ENCODE results near the gene POLK.
"Not testable (repeated sequence)": the region's sequence is repeated elsewhere in the genome, so short reads cannot be mapped to it uniquely, and the experiment has no call there.

POLK gene

DNA sequence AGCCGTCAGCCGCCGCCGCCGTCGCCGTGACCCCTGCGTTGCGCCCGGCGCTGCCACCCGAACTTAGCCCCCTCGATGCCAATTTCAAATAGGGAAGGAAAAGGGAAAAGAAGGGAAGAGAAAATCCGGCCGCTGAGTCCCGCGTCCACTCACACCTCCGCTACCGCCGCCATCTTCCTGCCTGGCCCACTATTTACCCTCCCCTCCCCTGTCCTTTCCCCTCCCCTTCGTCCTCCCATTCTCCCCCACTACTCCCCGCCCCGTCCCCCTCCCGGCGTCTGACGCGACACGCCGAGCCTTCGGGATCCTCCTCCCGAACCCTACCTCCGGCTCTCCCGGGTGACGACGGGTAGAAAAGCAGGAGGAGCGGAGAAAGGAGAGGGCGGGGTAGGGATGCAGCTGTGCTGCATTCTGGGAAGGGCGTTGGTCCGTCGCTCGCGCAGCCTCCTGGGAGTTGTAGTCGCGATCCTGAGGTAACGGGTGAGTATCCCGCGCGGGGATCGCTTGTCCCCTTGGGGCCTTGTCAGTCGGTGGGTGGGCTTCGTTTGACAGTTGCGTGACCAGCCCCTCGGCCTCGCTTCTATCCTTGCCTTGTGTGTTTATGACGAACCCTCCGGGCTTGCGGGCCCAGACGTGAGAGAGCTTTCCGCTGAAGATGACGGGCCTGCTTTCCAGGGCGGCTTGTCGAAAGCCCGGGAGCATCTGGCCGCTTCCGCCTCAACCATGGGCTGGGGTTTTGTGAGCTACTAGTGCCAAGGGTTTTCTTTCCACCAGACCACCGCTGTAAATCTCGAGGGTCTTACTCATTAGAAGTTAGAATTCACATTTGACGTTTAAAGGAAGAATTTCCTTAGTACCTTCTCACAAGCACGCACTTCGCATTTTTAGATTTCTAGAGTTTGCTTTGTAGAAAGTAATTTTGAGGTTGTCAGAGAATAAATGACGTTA, at the start of gene POLK, which contains the start of gene CERT1:
POLK (plus strand) TSS at position 457 of the 948 bp plus-strand sequence.
CERT1 (minus strand) TSS at position 195 of the 948 bp plus-strand sequence. CDS start 422 bp downstream, outside the sequence.
- peak within 1 kb of the TSS; percentile 95 for H3K4me3 ChIP-seq (ENCODE audit: low read depth, low read length)

DNA sequence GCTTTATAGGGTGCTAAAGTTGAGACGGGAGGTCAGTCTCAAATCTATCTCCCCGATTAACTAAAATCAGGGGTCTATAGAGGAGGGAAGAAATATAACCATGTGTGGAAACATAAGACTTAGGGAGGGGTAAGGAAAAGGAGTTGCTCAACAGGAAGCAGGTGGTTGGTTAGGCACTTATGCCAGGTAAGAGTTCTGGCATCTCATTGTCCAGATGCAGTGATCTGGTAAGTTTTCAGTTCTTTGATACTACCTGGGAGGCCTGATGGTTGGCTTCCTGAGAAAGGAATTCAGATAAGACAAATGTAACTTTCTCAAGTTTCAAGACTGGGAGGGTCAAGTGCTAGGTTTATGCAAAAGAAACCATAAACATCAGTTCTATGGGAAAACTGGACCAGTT, 48.0 kb upstream of the POLK start:
- H3K4me3 ChIP-seq (ENCODE audit: low read depth, low read length): no peak overlapping the region

DNA sequence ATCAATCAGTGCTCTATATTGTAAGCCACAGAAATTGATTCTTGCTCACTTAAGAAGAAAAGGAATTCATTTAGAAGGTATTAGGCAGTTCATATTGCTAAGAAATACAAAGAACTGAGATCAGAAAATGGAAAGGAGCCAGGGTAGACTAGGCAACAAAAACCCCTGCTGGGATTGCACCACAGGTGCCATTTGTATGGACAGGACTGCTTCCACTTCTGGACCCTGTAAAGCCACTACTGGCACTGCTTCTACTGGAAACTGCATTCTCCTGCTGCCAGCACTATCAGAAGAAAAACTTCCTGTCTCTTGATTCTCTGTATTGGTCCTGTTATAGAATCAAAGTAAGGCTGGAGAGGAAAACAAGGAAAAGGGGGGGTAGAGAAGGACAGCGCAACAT, 46.2 kb upstream of the POLK start:
- H3K4me3 ChIP-seq (ENCODE audit: low read depth, low read length): no peak overlapping the region

DNA sequence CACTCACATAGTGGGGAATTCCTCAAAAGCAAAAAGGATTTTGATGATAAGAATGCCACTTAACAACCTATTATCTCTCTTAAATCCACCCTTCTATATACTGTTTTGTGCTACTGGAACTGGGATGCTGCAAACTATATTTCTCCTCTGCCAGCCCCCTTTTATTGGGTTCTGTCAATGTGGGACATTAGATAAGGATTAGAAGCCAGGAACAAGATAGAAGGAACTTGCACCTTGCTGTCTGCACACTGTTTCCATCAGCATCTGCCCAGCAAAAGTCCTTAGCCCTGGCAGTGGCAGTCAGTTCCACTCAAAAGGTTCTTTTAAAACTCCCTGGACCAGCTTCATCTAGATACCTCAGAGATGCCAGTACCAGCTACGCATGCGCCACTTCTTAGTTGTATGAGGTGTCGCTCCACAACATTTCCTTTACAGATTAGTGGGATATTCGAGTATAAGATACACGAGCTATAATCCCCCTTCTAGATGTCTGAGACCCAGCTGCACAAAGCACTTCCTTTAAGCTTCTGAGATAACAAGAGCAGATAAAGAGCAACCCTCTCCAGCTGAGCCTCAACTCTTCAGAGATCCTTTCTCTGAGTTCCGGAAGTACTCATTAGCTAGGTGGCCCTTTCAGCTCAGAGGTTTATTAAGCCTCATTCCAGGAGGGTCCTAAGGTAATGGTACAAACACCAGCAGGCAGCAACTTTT, 45.5 kb upstream of the POLK start:
- no peak overlapping the region for H3K4me3 ChIP-seq (ENCODE audit: low read depth, low read length)

DNA sequence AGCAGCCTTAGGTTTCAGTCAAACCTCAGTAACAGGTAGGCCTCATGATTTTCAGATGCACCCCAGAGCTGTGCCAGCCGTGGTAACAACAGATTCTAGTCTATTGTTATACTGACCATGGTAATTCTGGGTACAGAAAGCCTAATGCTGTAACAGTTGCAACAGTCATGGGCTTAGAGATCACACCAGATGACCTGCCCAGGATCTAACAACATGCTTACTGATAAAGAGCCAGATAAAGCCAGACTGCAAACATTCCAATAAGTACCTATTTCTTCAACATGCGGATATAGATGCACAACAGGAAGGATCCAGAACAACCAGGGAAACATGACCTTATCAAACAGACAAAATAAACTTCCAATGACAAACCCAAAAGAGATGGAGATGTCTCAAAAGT, 43.1 kb upstream of the POLK start:
- no peak overlapping the region for H3K4me3 ChIP-seq (ENCODE audit: low read depth, low read length)

DNA sequence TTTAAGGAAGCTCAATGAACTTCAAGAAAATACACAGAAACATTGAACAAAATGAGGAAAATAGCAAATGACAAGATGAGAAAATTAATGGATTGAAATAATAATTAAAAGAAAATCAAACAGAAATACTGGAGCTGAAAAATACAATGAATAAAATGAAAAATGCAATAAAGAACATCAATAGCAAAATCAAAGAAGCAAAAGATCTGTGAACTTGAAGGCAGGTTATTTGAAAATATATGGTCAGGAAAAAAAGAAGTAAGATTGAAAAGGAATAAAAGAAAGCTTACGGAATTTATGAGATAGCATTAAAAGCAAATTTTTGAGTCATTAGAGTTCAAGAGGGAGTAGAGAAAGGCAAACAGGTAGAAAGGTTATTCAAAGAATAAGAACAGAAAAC, 42.7 kb upstream of the POLK start:
- no peak overlapping the region for H3K4me3 ChIP-seq (ENCODE audit: low read depth, low read length)

DNA sequence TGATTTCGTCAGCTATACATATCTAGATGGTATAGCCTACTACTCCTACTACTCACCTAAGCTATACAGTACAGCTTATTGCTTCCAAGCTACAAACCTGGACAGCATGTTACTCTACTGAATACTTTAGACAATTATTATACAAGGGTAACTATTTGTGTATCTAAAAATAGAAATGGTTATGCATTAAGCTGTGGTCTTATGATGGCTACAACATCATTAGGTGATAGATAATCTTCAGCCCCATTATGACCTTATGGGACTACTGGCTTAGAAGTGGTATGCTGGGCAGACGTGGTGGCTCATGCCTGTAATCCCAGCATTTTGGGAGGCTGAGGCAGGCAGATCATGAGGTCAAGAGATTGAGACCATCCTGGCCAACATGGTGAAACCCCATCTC, 40.5 kb upstream of the POLK start:
- no peak overlapping the region for H3K4me3 ChIP-seq (ENCODE audit: low read depth, low read length)

DNA sequence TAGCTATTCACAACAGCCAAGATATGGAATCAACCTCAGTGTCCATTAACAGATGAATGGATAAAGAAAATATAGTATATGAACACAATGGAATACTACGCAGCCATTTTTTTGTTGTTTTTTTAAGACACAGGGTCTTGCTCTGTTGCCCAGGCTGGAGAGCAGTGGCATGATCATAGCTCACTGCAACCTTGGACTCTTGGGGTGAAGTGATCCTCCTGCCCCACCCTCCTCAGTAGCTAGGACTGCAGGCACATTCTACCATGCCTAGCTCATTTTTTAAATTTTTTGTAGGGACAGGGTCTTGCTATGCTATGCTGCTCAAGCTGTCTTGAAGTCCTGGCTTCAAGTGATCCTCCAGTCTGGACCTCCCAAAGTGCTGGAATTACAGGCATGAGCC, 38.7 kb upstream of the POLK start:
- H3K4me3 ChIP-seq (ENCODE audit: low read depth, low read length): no peak overlapping the region

DNA sequence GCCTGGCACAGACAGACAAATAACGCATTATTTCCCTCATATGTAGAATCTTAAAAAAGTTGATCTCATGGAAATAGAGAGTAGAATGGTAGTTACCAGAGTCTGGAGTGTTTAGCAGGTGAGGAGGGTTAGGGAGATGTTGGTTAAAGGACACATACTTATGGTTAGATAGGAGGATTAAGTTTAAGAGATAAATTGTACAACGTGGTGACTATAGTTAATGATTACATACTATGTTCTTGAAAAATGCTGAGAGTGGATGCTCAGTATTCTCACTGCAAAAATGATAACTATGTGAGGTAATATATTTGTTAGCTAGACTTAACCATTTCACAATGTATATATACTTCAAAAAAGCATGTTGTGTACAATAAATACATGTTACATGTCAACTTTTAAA, 38.2 kb upstream of the POLK start:
- no peak overlapping the region for H3K4me3 ChIP-seq (ENCODE audit: low read depth, low read length)

DNA sequence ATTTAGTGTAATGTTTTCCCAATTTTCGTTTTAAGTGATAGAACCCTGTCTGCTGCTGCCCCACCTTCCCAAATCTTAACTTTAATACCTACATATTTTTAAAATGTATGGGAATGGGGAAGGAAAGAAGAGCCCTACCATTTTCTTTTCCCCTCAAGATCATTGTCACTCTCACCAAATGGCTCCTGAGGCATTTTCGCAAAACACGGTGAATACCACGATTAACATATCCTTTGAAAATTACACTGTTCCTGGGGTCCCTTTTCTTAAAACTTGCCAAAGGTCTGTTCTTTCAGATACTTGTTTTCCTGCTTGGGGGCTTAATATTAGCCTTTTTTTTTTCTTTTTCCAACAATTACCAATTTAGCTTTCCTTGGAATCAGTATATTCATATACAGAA, 36.3 kb upstream of the POLK start:
- no peak overlapping the region for H3K4me3 ChIP-seq (ENCODE audit: low read depth, low read length)

DNA sequence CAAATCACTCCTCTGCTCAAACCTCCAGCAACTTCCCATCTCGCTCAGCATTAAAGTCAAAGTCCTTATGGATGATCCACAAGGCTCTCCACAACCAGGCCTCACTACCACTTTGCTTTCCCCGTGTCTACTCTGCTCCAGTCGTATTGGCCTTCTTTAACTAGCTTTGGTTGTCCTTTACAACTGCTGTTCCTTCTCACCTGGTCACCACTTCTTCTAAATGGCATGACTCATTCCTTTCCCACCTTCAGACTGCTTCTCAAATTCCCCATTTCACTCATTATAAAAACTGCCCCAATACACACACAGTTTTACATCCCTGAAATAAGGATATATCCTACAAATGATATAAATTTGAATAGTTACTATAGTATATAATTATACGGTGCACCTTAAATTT, 30.7 kb upstream of the POLK start:
- H3K4me3 ChIP-seq (ENCODE audit: low read depth, low read length): no peak overlapping the region

DNA sequence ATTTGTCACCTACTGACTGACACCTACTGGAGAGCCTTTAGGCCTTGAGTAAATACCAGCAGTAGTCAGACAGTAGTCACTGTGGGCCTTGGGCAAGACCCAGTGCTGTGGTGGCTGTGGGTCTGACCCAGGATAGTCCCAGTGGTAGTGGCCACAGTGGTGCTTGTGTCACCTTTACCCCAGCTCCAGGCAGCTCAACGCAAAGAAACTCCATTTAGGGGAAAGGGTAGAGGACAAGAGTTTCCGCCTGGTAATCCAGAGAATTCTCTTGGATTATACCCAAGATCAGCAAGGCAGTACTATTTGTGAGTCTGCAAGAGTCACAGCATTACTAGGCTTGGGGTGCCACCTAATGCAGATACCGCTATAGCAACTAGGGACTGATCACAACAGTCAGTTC, 29.2 kb upstream of the POLK start:
- H3K4me3 ChIP-seq (ENCODE audit: low read depth, low read length): no peak overlapping the region

DNA sequence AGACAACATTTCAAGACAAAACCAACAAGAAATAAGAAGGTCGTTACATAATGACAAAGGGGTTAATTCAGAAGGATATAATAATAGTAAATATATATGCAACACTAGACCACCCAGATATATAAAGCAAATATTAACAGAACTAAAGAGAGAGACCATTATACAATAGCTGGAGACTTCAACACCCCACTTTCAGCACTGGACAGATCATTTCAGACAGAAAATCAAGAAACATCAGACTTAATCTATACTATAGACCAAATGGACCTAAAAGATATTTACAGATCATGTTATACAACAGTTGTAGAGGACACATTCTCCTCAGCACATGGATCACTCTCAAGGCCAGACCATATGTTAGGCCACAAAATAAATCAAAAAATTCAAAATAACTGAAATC, 27.1 kb upstream of the POLK start:
- no peak overlapping the region for H3K4me3 ChIP-seq (ENCODE audit: low read depth, low read length)

DNA sequence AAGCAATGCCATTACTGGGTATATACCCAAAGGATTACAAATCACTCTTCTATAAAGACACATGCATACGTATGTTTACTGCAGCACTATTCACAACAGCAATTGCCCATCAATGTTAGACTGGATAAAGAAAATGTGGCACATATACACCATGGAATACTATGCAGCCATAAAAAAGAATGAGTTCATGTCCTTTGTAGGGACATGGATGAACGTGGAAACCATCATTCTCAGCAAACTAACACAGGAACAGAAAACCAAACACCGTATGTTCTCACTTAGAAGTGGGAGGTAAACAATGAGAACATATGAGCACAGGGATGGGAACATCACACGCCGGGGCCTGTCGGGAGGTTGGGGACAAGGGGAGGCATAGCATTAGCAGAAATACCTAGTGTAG, 21.8 kb upstream of the POLK start:
- not testable (repeated sequence) for H3K4me3 ChIP-seq (ENCODE audit: low read depth, low read length)

DNA sequence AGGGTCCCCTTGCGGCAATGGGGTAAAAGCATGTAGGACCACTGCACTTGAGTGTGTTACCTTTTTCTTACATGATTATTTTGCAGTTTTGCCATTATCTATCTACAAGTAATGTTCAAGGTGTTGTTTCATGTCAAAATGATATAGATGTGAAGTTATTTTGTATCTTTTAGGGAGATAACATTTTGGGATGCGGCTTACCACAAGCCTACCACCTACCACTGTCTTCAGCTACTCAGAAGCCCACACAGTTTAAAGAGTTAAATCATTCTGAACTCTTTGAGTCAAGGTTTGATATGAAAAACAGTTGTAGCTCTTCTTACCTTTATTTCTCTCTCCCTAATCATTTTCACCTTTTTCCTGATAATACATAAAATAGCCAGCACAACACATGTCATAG, 20.1 kb upstream of the POLK start:
- H3K4me3 ChIP-seq (ENCODE audit: low read depth, low read length): no peak overlapping the region

DNA sequence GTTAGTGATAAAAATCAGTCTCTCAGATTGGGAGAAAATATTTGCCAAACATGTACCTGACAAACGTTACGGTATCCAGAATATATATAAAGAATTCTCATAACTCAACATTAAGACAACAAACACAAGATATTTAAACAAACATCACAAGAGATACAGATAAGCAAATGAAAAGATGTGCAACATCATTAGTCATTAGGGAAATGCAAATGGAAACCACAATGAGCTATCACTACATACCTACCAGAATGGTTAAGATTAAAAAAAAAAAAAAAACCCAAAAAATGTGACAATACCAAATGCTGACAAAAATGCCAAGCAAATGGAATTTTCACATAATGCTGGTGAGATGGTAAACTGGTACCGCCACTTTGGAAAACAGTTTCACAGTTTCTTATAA, 15.7 kb upstream of the POLK start:
- no peak overlapping the region for H3K4me3 ChIP-seq (ENCODE audit: low read depth, low read length)

DNA sequence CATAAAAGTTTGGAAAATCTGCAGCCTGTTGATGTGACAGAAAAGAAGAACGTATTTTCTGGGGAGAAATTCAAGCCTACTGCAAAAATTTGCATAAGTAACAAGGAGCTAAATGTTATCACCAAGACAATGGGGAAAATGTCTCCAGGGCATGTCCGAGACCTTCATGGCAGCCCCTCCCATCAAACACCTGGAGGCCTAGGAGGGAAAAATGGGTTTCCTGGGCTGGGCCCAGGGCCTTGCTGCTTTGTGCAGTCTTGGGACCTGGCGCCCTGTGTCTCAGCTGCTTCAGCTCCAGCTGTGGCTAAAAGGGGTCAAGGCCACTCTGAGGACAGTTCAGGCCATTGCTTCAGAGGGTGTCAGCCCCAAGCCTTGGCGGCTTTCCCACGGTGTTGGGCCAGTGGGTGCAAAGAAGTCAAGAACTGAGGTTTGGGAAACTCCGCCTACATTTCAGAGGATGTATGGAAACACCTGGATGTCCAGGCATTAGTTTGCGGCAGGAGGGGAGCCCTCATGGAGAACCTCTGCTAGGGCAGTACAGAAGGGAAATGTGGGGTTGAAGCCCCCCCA, 13.4 kb upstream of the POLK start:
- no peak overlapping the region for H3K4me3 ChIP-seq (ENCODE audit: low read depth, low read length)

DNA sequence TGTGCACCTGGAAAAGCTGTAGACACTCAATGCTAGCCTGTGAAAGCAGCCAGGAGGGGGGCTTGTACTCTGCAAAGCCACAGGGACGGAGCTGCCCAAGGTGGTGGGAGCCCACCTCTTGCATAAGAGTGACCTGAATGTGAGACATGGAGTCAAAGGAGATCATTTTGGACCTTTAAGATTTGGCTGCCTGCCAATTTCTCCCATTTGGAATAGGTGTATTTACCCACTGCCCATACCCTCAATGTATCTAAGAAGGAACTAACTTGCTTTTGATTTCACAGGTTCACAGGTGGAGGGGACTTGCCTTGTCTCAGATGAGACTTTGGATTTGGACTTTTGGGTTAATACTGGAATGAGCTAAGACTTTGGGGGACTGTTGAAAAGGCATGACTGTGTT, 12.8 kb upstream of the POLK start:
- H3K4me3 ChIP-seq (ENCODE audit: low read depth, low read length): not testable (repeated sequence)

DNA sequence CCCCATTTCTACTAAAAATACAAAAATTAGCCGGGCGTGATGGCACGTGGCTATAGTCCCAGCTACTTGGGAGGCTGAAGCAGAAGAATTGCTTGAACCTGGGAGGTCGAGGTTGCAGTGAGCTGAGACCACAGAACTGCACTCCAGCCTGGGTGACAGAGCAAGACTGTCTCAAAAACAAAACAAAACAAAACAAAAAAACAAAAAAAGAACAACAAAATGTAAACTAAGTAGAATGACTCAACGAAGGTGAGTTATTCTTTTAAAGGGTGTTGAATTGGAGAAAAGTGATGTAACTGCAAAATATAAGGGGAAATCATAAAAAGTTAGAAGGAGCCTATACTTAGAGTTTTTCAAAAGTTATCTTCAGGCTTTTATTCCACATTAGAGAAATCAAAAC, 6.6 kb upstream of the POLK start:
- H3K4me3 ChIP-seq (ENCODE audit: low read depth, low read length): not testable (repeated sequence)

DNA sequence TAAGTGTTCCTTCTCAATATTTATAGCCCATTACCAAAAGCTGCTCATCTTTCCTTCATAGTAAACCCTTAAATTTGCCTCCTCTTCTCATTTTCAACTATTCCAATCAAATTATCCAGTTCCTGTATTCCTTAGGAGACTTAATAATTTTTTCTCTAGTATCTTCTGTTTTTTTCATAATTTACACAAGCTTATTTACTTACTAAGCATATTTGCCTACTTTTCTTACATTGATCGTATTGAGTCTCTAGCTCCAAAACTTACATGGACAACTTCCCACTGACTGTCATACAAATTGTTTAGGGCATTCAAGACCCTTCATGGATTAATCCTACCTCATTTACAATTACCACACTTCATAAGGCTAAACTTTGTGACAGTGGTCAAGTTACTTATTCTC, 3.9 kb upstream of the POLK start:
- no peak overlapping the region for H3K4me3 ChIP-seq (ENCODE audit: low read depth, low read length)

DNA sequence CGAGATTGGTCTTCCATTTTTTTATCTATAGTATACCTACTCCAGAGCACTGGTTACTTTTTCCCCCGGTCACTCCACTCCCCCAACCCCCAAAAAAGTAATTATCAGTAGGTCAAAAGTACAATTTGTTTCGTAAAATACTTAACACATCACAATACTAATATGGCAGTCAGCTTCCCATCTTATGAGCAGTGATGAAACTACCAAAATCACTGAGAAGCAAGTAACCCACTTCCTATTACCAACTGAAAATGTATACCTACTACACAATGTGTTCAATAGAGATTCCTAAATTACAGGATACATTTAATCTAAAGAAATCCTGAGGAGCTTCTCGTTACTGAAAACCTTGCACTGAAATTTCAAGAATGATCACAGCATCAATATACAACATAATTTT, 2.1 kb upstream of the POLK start:
- peak overlapping the region; percentile 87 for H3K4me3 ChIP-seq (ENCODE audit: low read depth, low read length)

DNA sequence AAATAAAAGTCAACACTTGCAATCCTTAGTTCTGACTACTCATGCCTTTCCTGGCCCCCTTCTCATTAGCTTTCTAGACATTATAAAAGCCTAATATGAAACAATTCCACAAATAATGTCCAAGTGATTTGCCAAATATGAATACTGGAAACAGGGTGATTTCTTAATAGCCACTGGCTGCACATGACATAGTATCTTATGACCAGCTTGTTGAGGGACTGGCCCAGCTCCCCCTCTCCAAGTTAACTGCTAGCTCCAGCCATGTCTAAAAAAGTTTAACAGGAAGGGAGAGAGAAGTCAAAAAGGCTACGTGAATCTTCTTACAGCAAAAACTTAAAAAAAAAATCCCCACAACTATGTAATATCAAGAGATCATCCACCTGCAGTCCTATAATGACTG, 1.7 kb upstream of the POLK start:
- peak overlapping the region; percentile 87 for H3K4me3 ChIP-seq (ENCODE audit: low read depth, low read length)
